Measurements from ENCODE around the gene CDC5L.

The CDC5L gene

GRCh38 chr6:44466955-44467354 lies 79.4 kb downstream of the CDC5L start:
- no peak for TF ChIP-seq CTCF (IDR thresholded peaks at IDR 0.05; ENCODE audit: low read length, missing control alignments)
- no peak for DNase-seq (ENCODE audit: low read depth)
- H3K4me3 ChIP-seq (replicated peaks; ENCODE audit: low read depth, low read length) = no peak overlapping the region

- no peak for TF ChIP-seq CTCF (IDR thresholded peaks at IDR 0.05; ENCODE audit: low read length, missing control alignments)
- DNase-seq (ENCODE audit: low read depth) = no peak
- no peak overlapping the region for H3K4me3 ChIP-seq (replicated peaks; ENCODE audit: low read depth, low read length)
Observed at GRCh38 chr6:44468835-44469234, 81.3 kb downstream of the CDC5L start.

- DNase-seq (ENCODE audit: low read depth) = no peak
- no peak for TF ChIP-seq CTCF (IDR thresholded peaks at IDR 0.05; ENCODE audit: low read length, missing control alignments)
- H3K4me3 ChIP-seq (replicated peaks; ENCODE audit: low read depth, low read length) = no peak overlapping the region
Observed at GRCh38 chr6:44470115-44470464, 82.6 kb downstream of the CDC5L start.

GRCh38 chr6:44470746-44471145 lies 83.2 kb downstream of the CDC5L start:
- no peak for DNase-seq (ENCODE audit: low read depth)
- no peak overlapping the region for H3K4me3 ChIP-seq (replicated peaks; ENCODE audit: low read depth, low read length)
- TF ChIP-seq CTCF (IDR thresholded peaks at IDR 0.05; ENCODE audit: low read length, missing control alignments) = no peak

GRCh38 chr6:44471271-44471981 lies 83.9 kb downstream of the CDC5L start:
- no peak for DNase-seq (ENCODE audit: low read depth)
- H3K4me3 ChIP-seq (replicated peaks; ENCODE audit: low read depth, low read length) = no peak overlapping the region
- no peak for TF ChIP-seq CTCF (IDR thresholded peaks at IDR 0.05; ENCODE audit: low read length, missing control alignments)

- no peak for DNase-seq (ENCODE audit: low read depth)
- no peak for TF ChIP-seq CTCF (IDR thresholded peaks at IDR 0.05; ENCODE audit: low read length, missing control alignments)
- H3K4me3 ChIP-seq (replicated peaks; ENCODE audit: low read depth, low read length) = no peak overlapping the region
Observed at GRCh38 chr6:44472250-44472945, 84.9 kb downstream of the CDC5L start.
